K562 (cell line): Measurements from ENCODE around the gene DDR2. TPM values are rescaled to one million over a fixed set of nuclear protein-coding genes. Genes with fewer than 3 reads are reported as not detected.

Source experiments
- ATAC-seq: fragments of 200-7000 bp; cut with Tn5 transposase; 3 replicates; pipeline ENCODE4 v1.9.1; 2020; ENCODE audit warnings: moderate library complexity
- BruUV-seq: library from RNA; stranded (reverse); fragments of 400-500 nt; replicated peaks from 2 replicates; lab custom pipeline; 2021; lab: Mats Ljungman, UMichigan
- CTCF ChIA-PET: fragments of 300-600 bp; formaldehyde crosslinking; extraction: SDS; loops from one replicate; lab custom pipeline; 2021; ENCODE audit warnings: low intra/inter-chr PET ratio; lab: Yijun Ruan, JAX
- POLR2A ChIA-PET: fragments of 300-600, 350-650 bp; sonication (Branson Sonifier 250); formaldehyde crosslinking; extraction: SDS; loops from one replicate; lab custom pipeline; 2021; ENCODE audit warnings: antibody characterized with exemption, inconsistent platforms; lab: Yijun Ruan, JAX
- DNase-seq, 4 experiments: peaks; one replicate each; pipeline versions ENCODE4 v3.0.0 to v3.0.0-alpha.2; 2011 to 2018; ENCODE audit warnings: low spot score in 3 of 4, mixed read lengths in 3 of 4; ENCODE audit errors: extremely low read depth in 1 of 4
- FAIRE-seq: peaks from 2 replicates; lab custom pipeline; 2011; peaks lifted over from hg19 to GRCh38; lab: Jason Lieb, UNC
- H2AFZ ChIP-seq: 2 replicates; pipeline ENCODE4 v1.6.0; 2011; ENCODE audit warnings: low read depth, low read length, control low read depth, inconsistent platforms
- H3K27ac ChIP-seq: fragments of 200-600 bp; 3 replicates; pipeline ENCODE4 v1.8.0; 2011; ENCODE audit warnings: low read depth, mild to moderate bottlenecking, control low read depth, inconsistent platforms, low read length, moderate library complexity, mixed read lengths; ENCODE audit errors: extremely low read depth
- H3K27me3 ChIP-seq, 2 experiments: fragments of 300-600 bp in 1 of 2; 2 replicates in 1 of 2; 3 replicates in 1 of 2; pipeline versions ENCODE4 v1.6.0 to v1.8.0; 2011; ENCODE audit warnings: inconsistent platforms in 2 of 2, low read length in 2 of 2, mild to moderate bottlenecking in 1 of 2, mixed read lengths in 1 of 2, moderate library complexity in 1 of 2; ENCODE audit not compliant: control insufficient read depth in 2 of 2, insufficient read depth in 2 of 2
- H3K36me3 ChIP-seq: fragments of 300-600 bp; 3 replicates; pipeline ENCODE4 v1.8.0; 2011; ENCODE audit warnings: mild to moderate bottlenecking, low read length, inconsistent platforms; ENCODE audit not compliant: control insufficient read depth, insufficient read depth
- H3K4me1 ChIP-seq, 2 experiments: fragments of 200-600 bp in 1 of 2; replicated peaks in 1 of 2; 2 replicates in 1 of 2; 3 replicates in 1 of 2; pipeline versions ENCODE4 v1.5.1 to v1.8.0; 2011; ENCODE audit warnings: inconsistent platforms in 2 of 2, low read length in 2 of 2, mild to moderate bottlenecking in 1 of 2, mixed read lengths in 1 of 2, moderate library complexity in 1 of 2; ENCODE audit not compliant: control insufficient read depth in 2 of 2, insufficient read depth in 2 of 2
- H3K4me2 ChIP-seq: 2 replicates; pipeline ENCODE4 v1.6.1; 2011; ENCODE audit warnings: low read length, control low read depth, inconsistent platforms, mixed read lengths; ENCODE audit not compliant: insufficient read depth
- H3K4me3 ChIP-seq: fragments of 200-600 bp; sonication (generic), shearing (Covaris generic); 2 replicates; pipeline ENCODE4 v1.5.1; 2016; ENCODE audit warnings: control low read depth, inconsistent platforms
- H3K79me2 ChIP-seq: fragments of 200-600 bp; 3 replicates; pipeline ENCODE4 v1.8.0; 2011; ENCODE audit warnings: low read length, inconsistent platforms; ENCODE audit not compliant: control insufficient read depth, insufficient read depth
- H3K9ac ChIP-seq, 2 experiments: 2 replicates each; pipeline versions ENCODE4 v1.6.0 to v1.6.1; 2011; ENCODE audit warnings: low read depth in 2 of 2, low read length in 2 of 2, control low read depth in 1 of 2, inconsistent platforms in 1 of 2, mild to moderate bottlenecking in 1 of 2, mixed read lengths in 1 of 2; ENCODE audit not compliant: insufficient read depth in 1 of 2
- H3K9me1 ChIP-seq: one replicate; pipeline ENCODE4 v1.6.0; 2011; ENCODE audit warnings: inconsistent platforms, mild to moderate bottlenecking, low read length, moderate library complexity; ENCODE audit not compliant: control insufficient read depth, insufficient read depth
- H3K9me3 ChIP-seq: replicated peaks from 2 replicates; pipeline ENCODE4 v1.5.1; 2011; ENCODE audit warnings: low read depth, low read length, inconsistent platforms; ENCODE audit not compliant: control insufficient read depth, insufficient read depth
- H4K20me1 ChIP-seq: replicated peaks from 2 replicates; pipeline ENCODE4 v1.6.1; 2011; ENCODE audit warnings: low read length, inconsistent platforms, mixed read lengths; ENCODE audit not compliant: control insufficient read depth, insufficient read depth
- BHLHE40 ChIP-seq: IDR thresholded peaks from 2 replicates; pipeline ENCODE4 v1.6.1; 2011; ENCODE audit warnings: low read length, improper control_type of control experiment
- CHD1 ChIP-seq: fragments of 200-600 bp; sonication (generic); IDR thresholded peaks from one replicate; pipeline ENCODE4 v1.6.1; 2012; ENCODE audit warnings: mild to moderate bottlenecking, moderate library complexity, low read length, inconsistent platforms
- CHD7 ChIP-seq: fragments of 200-600 bp; sonication (generic); IDR thresholded peaks from one replicate; pipeline ENCODE4 v1.6.1; 2012; ENCODE audit warnings: mild to moderate bottlenecking, low read depth, low read length, inconsistent platforms
- EWSR1 ChIP-seq: fragments of 450-650 bp; IDR thresholded peaks from 2 replicates; pipeline ENCODE4 v1.6.1; 2018; ENCODE audit warnings: borderline replicate concordance, mild to moderate bottlenecking, low read depth, moderate library complexity; ENCODE audit not compliant: partially characterized antibody
- NCOR1 ChIP-seq: fragments of 450-650 bp; IDR thresholded peaks from 2 replicates; pipeline ENCODE4 v1.6.1; 2016; ENCODE audit warnings: mild to moderate bottlenecking, moderate library complexity
- NFYB ChIP-seq: IDR thresholded peaks from 2 replicates; pipeline ENCODE4 v1.6.1; 2011; ENCODE audit warnings: mild to moderate bottlenecking, moderate library complexity; ENCODE audit not compliant: insufficient read length; ENCODE audit errors: extremely low read depth
- STAT5A ChIP-seq: IDR thresholded peaks from 2 replicates; pipeline ENCODE4 v1.6.1; 2012; ENCODE audit warnings: low read length, inconsistent platforms, borderline replicate concordance
- ZNF184 ChIP-seq: sonication (generic); formaldehyde crosslinking; IDR thresholded peaks from 2 replicates; pipeline ENCODE4 v1.5.0; 2020; ENCODE audit warnings: missing genetic modification reagents
- ZNF277 ChIP-seq: fragments of 250-450 bp; sonication (Bioruptor Pico); IDR thresholded peaks from 2 replicates; pipeline ENCODE4 v1.8.0; 2022; ENCODE audit warnings: inconsistent platforms, mild to moderate bottlenecking, moderate library complexity, borderline replicate concordance
- WGBS: fragments of 100-300 bp; shearing (Covaris generic); methylation state at CpG from one replicate; pipeline ENCODE4 v1.1.6; 2016; ENCODE audit warnings: low coverage, mixed read lengths; ENCODE audit not compliant: insufficient coverage; ENCODE audit errors: missing lambda C conversion rate; 5-methylcytosine and 5-hydroxymethylcytosine counted together
- in situ Hi-C: fragments of 300-500 bp; cut with MboI; formaldehyde crosslinking; loops from 4 replicates; pipeline ENCODE4 v1.15.0; 2018; ENCODE audit warnings: inconsistent platforms, mixed read lengths
- intact Hi-C: fragments of 100-400 bp; cut with micrococcal nuclease; formaldehyde crosslinking; loops from 2 replicates; pipeline ENCODE4 v1.14.2; 2022
- polyA plus RNA-seq, 8 experiments: library from polyadenylated mRNA; depleted of rRNA in 4 of 8; stranded (reverse) in 5 of 8; unstranded in 3 of 8; fragments of >200 nt; fragmentation: Nextera tagmentation in 2 of 8; fragmentation: Illumina TruSeq in 1 of 8; extraction: Ambion mirVana in 2 of 8; extraction: Trizol in 1 of 8; gene quantifications; 2 replicates each; pipeline versions ENCODE4 v1.2.1 to v1.2.3, GENCODE V29; 2011 to 2014; ENCODE audit warnings: inconsistent platforms in 1 of 8, missing spikeins in 1 of 8
- total RNA-seq, 7 experiments: library from RNA; depleted of rRNA in 6 of 7; stranded (reverse); fragments of >200 nt in 6 of 7; fragmentation: Illumina TruSeq in 2 of 7; extraction: Trizol in 2 of 7; gene quantifications; 2 replicates each; pipeline versions ENCODE4 v1.2.1 to v1.2.3, GENCODE V29; 2011 to 2021; ENCODE audit warnings: low replicate concordance in 1 of 7

DDR2 gene
- total and polyA plus RNA-seq, 9 of the 15 experiments (the other 6 are each of a cell fraction or from before 2014, with no cell fraction given) = 0.36 to 2.0 (median 1.1) TPM

- Histone ChIP-seq H3K9me1 (no peaks in the 10 kb centered on the region), H3K27ac (no peak overlapping the region), H2AFZ (no peak overlapping the region), H3K79me2 (no peaks in the 10 kb centered on the region), H3K9ac (no peak overlapping the region), H3K4me2 (no peak overlapping the region), H4K20me1 (no peaks in the 10 kb centered on the region), H3K4me1 (no peaks in the 10 kb centered on the region), H3K4me3 (no peak overlapping the region), H3K9me3 (no peaks in the 10 kb centered on the region), H3K36me3 (peaks cover 95% of the 10 kb centered on the region), H3K27me3 (no peaks in the 10 kb centered on the region)
- ATAC-seq (no peak), DNase-seq (no peak), FAIRE-seq (no peak)
- CTCF ChIA-PET = no interaction called here
- POLR2A ChIA-PET = interaction anchor here (0.9 to 2.1 kb wide), 4 partner anchors 9 to 16 kb away, joined by 3 to 6 read pairs (median 4); no protein-coding TSS in a partner anchor
- BruUV-seq = no TSS peak
- in situ Hi-C loops (no loop called here), intact Hi-C loops (no loop called here)
- 97% methylated on average over 2 of the region's 2 CpGs for WGBS
- no peak for TF ChIP-seq CHD1
- no peak for TF ChIP-seq EWSR1
- no peak for TF ChIP-seq NFYB
- TF ChIP-seq BHLHE40 = no peak
- no peak for TF ChIP-seq NCOR1
- TF ChIP-seq STAT5A = no peak
- no peak for TF ChIP-seq ZNF277 (CRISPR knock-in tag)
- no peak for TF ChIP-seq CHD7
- no peak for TF ChIP-seq ZNF184 (CRISPR knock-in tag)
These were observed 41.6 kb upstream of the DDR2 start for GRCh38 chr1:162590686-162591085.
